Stimulated activated naive CD4-positive, alpha-beta T cell treated with Interleukin-2 at 50 U/mL for 16 hours (primary cell): ENCODE results near the gene TIAM1.
"Not testable (repeated sequence)": the region's sequence is repeated elsewhere in the genome, so short reads cannot be mapped to it uniquely, and the experiment has no call there.

Source experiments
- DNase-seq: peaks from one replicate; lab custom pipeline; 2025; lab: John Stamatoyannopoulos, UW

The TIAM1 gene

GRCh38 chr21:31254131-31254530 lies 89.9 kb downstream of the TIAM1 start:
- DNase-seq: no peak

DNA sequence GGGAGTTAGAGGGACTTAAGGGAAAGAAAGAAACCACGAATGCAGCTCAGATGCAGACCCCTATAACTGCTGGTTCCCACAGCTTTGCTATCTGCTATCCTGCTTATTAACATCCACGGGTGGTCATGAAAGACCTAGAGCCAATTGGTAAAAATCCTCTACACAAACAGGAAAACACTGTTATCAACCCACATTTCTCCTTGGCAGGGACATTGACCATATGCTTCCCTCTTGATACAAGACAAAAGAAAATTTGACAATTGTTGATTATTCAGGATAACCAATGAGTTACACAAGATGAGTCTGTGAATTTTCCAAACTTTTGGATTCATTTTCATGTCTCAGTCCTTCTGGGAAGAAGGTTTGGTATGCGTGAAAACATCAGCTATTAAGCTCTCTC lies 90.4 kb downstream of the TIAM1 start:
- DNase-seq: no peak

- DNase-seq: no peak
These were observed 91.5 kb downstream of the TIAM1 start for GRCh38 chr21:31252611-31253010.

GRCh38 chr21:31252091-31252490 lies 92.0 kb downstream of the TIAM1 start:
- no peak for DNase-seq

DNA sequence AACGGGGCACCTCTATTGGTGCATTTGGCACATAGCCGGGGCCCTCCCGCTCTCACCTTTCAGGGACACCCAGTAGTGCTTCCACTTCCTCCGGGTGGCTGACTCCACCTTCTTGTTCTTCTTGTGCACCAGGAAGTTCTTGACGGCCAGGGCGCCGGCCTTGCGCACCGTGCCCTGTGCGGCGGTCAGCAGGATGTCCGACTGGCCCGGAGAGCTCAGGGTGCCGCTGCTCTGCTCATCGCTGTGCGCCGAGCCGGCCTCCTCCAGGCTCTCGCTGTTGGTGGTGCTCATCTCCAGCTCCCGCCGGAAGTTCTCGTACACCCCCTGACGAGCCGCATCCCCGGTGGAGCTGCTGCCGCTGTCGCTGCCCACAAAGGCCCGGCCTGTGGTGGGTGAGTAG lies 92.4 kb downstream of the TIAM1 start:
- DNase-seq: no peak

DNA sequence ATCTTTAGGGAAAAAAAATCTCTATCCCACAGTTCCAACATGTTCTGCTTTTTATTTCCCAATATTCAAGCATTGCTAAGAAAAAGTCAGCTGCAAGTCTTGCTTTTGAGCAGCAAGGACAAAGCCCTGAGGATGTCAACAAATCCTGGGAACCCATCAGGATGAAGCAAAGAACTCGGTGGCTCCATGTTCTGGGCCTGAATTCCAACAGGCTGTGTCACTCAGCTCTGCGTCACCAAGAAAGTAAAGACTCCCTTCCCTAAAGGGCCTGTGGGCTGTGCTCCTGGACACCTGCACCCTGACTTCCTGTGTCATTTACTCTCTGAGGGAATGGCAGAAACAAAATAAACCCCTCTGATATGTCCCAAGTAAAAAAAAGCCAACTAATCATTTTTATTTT lies 95.5 kb downstream of the TIAM1 start:
- no peak for DNase-seq

GRCh38 chr21:31243611-31244010 lies 100.5 kb downstream of the TIAM1 start:
- no peak for DNase-seq

DNA sequence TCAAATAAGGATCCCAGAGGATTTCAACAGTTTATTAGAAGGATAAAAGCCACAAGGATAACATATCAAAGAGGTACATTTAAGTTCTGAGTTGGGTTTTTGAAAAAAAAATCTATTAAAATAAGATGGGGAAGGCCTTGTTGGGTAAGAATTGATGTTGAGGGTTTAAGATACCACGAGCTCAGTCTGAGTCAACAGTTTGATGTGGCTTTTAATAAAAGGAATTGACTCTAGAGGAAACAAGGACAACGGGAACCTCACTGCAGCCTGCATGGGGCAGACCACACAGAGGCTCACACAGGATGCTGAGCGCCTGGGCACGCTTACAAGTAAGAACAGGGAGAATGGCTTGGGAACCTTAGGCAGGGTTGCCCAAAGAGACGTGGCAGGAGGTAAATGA lies 107.5 kb downstream of the TIAM1 start:
- DNase-seq: no peak

GRCh38 chr21:31235671-31236450 lies 108.2 kb downstream of the TIAM1 start:
- no peak for DNase-seq

DNA sequence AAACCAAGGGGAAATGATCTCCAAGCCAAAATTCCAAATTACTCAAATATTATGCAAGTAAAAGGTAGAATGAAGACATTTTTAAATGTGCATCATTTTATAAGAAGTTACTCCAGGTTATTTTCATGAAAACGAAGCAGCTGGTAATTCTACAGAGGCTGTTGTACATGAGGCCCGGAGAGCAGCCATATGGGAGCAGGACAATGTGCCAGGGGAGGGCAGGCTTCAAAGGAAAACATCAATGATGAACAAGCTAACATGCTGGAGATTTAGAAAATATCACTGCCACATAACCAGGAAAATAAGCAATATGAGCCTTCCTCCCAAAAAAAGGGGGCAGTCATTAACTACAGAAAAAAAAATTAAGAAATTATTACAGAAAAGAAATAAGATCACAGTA lies 109.1 kb downstream of the TIAM1 start:
- DNase-seq: no peak

DNA sequence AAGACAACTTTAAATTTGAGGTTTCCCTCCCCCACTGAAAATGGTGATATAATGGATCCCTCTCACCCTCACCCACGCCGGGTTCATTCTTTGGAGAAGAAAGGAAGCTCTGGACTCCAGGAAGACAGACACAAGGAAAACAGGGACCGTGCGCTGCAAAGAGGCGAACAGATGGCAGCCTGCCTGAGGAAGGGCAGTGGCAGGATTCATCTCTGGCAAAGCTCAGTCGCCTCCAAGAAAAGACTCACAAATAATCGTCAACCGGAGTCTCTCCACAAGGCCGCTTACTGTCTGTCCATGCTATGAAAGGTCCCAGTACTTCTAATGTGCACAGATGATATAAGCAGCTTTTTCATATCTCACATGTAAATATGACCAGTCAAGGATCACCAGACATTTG lies 110.3 kb downstream of the TIAM1 start:
- no peak for DNase-seq

DNA sequence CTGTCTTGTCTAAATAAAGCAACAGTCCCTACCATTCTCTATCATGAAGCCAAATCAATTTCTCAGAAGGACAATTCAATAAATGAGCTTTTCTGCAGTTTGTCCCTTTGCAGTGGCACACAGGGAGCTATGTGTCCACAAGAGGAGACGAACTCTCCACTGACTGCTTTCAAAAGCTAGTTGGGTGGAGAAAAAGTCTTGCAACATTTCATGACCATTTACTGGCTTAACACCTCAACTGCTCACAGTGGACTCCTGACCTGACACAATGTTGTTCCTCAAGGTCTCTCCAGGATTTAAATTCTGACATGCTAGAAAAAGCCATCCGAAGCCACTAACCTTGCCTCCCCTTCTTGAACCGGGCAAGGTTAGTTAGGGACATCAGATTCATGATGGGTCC lies 111.7 kb downstream of the TIAM1 start:
- DNase-seq: no peak

- no peak for DNase-seq
These were observed 113.1 kb downstream of the TIAM1 start for GRCh38 chr21:31230937-31231336.

DNA sequence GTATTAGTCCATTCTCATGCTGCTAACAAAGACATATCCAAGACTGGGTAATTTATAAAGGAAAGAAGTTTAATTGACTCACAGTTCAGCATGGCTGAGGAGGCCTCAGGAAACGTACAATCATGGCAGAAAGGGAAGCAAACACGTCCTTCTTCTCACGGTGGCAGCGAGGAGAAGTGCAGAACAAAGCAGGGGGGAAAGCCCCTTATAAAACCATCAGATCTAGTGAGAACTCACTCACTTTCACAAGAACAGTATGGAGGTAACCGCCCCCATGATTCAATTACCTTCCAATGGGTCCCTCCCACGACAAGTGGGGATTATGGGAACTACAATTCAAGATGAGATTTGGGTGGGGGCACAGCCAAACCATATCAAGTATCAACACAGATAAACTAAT lies 115.3 kb downstream of the TIAM1 start:
- not testable (repeated sequence) for DNase-seq

- DNase-seq: no peak
These were observed 118.3 kb downstream of the TIAM1 start for GRCh38 chr21:31225713-31226112.

DNA sequence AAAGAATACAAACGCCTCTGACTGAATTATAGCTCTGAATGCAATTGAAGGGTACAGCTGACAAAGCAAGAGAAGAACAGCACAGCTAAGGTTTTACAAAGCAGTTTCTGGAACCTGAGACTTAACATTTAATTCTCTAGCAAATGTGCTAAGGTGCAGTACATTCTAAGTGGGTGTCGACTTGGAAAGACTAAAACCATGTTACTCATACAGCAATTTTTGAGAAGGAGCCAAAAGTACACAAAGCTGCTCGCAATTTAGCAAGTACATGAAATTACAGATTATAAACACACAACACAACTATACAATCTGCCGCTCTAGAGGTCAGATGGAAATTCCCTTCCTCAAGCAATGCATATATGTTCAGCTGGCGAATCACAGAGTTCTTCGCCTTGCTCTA lies 121.9 kb downstream of the TIAM1 start:
- no peak for DNase-seq

- DNase-seq: no peak
These were observed 123.0 kb downstream of the TIAM1 start for GRCh38 chr21:31221043-31221442.

DNA sequence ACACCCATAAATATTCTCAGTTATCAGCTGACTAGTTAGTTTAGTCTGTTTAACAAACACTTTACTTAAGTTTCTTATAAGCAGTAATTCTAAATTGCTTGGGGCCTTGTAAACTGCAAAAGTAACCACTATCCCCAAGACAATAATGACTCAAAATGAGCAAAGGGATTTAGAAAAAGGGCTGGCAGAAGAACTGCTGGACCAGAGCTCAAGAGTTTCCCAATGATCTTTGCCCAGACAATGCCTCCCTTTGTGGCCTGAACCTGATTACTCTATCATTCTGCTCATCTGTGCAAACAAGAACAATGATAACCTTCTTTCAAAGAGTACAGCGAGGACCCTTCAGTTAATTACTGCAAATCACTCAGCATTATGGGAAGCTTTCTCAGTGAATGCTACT lies 123.5 kb downstream of the TIAM1 start:
- DNase-seq: no peak

DNA sequence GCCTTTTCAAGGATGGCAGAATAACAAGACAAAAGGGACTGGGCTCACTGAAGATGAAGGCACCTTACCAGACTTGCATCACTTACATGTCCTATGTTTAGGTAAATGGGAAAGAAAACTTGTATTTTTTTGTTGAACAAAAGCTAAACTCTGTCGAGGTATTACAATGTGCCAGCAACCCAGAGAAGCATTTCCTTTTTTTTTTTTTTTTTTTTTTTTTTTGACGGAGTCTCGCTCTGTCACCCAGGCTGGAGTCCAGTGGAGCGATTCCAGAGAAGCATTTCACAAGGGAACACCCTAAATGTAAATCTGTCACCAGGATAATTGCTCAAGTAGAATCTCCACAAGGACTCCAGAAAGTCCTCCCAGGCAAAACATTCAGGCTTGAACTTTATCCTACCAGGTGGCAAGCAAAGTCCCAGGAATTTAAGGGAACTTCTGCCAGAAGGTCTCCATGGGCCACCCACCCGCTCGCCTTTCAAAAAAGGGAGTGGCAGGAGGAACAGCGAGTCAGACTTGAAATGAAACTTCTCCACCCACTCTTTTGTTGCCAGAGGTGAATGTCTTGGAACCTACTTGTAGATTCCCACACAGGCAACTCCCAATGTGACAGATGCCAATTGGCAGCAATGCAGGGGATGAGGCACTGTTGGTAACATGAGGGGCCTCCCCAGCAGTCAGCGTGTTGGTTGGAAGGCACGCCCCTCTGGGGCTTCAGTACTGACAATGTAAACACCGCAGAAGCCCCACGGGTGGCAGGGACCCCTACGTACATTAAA lies 125.0 kb downstream of the TIAM1 start:
- no peak for DNase-seq

DNA sequence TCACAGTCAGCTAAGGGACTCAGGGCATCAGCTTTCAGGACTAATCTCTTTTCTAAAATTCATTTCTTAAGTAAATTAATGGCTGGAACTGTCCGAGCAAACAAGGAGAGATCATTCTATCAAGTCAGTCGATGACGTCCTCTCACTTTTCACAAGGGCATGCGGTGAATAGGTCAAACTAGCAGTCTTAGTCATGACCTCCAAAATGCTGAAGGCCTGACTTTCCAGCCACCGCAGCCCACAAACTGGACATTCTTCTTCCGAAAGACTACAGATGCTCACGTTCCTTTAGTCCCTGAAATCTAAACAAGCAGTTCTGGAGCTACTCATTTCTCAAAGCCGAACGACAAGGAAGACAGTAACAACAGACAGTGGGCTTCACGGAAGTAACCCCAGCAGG lies 127.9 kb downstream of the TIAM1 start:
- no peak for DNase-seq

- DNase-seq: no peak
These were observed 130.3 kb downstream of the TIAM1 start for GRCh38 chr21:31213787-31214186.

DNA sequence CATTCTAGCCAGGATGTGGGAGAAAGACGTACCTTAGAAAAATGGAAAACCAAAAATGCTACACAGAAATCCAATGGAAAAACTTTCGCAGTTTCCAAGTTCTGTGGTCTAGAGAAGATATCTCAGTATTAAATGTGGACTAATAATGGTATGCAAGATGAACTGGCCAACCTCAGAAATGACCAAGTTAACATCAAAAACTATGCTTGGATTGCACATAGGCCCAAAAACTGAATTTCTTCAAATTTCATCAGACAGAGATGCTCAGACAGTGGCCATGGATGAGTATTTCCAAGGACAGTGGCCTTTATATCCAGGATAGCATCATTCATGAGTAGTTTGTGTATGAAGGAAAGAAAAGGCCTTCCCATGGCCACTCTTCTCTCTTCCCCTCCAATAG lies 132.2 kb downstream of the TIAM1 start:
- no peak for DNase-seq

DNA sequence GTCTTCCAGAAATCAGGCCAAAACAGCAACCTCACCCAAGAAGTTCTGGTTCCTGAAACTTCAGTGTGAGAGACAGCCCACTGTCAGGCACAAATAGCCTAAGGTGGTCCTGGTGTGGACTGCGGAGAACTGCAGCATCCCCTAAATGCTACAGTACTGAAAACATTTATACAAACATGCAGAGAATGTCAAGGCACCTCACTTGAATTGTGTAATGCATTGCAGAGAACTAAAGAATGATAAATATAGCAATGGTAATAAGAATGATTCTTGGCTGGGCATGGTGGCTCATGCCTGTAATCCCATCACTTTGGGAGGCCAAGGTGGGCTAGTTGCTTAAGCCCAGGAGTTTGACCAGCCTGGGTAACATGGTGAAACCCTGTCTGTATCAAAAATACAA lies 138.6 kb downstream of the TIAM1 start:
- no peak for DNase-seq

- no peak for DNase-seq
These were observed 139.3 kb downstream of the TIAM1 start for GRCh38 chr21:31204801-31205200.
